HG03520 (cell line): ENCODE data around the gene SMPDL3B.

Experiments
- ATAC-seq: cut with Tn5 transposase; IDR thresholded peaks from one replicate; pipeline ENCODE4 v1.9.1; 2021; ENCODE audit warnings: mild to moderate bottlenecking, moderate library complexity; ENCODE audit not compliant: unreplicated experiment

The SMPDL3B gene, protein sequence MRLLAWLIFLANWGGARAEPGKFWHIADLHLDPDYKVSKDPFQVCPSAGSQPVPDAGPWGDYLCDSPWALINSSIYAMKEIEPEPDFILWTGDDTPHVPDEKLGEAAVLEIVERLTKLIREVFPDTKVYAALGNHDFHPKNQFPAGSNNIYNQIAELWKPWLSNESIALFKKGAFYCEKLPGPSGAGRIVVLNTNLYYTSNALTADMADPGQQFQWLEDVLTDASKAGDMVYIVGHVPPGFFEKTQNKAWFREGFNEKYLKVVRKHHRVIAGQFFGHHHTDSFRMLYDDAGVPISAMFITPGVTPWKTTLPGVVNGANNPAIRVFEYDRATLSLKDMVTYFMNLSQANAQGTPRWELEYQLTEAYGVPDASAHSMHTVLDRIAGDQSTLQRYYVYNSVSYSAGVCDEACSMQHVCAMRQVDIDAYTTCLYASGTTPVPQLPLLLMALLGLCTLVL

DNA sequence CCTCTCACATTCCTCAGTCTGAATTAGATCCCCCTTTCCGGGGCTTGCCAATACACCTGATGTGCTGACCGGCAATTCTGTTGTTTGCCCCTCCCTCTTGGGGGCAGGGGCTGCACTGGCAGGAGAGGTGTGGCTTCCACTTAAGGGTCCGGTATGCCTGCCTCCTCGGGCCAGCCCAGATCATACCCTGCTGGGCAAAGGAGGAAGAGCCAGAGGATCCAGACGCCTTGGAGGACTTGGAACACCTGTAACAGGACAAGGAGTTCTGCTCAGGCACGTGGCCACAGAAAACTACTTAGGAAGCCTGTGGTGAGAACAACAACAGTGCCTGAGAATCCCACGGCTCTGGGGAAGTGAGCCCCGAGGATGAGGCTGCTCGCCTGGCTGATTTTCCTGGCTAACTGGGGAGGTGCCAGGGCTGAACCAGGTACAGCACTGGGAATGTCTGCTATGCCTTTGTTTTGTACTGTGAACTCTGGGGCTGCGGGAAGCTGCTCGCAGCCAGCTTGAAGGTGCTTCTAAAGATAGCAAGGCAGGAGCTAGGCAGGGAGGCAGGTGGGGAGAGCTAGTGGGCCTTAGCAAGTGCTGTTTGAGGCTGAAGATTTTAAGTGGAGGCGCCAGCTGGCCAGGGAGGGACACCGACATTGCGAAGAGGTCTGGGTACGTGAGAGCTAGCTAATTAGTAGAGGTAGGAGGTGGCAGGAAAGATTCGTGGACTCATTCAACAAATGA lies at the start of gene SMPDL3B:
Gene SMPDL3B (plus strand): TSS at position 183 of the 732 bp plus-strand sequence. CDS start 184 bp downstream, at position 367.
- no peak for ATAC-seq

DNA sequence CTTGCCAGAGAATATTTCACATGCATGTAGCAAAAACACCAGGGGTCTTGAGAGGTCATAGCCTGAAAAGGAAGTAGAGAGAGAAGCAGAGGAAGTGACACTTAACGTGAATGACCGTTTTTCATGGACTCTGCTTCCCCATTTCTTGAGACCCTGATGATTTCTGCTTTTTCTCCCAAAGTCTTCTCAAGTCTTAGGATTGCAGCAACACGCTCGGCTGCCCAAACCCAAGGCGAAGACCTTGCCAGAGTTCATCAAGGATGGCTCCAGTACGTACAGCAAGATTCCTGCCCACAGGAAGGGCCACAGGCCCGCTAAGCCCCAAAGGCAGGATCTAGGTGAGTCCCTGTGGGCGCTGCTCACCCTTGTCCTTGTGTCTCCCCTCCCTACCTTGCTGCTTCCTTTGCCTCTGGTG lies 49.7 kb upstream of the SMPDL3B start:
- ATAC-seq = no peak

DNA sequence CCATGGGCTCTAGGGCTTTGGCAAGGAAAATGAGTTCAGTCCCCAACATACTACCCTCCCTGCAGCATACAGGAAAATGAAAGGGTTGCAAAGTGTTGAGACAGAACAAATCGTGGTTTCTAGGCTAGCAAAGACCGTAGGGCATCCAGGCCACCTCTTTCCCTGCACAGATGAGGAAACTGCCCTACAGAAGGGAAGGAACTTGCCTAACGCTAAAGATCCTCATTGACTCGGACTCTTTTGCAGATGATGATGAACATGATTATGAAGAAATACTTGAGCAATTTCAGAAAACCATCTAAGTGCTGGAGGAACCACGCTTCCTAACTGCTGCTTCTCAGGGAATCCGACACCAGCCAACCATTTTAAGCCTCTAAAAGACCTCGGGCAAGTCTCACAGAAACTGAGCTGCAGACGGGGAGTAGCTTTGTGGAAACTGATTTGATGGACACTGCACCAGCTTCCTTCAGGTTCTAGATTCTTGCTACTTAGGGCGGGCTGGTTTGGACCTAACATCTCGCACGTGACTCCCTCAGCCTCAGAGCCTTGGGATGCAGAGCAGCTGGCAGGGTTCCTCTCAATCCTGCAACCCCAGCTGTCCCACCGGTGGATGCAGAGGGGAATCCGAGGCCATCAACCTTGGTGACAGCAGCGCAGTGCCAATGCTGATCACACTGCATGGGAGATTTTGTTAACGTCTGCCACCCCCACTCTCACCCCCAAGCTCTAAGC lies 49.0 kb upstream of the SMPDL3B start:
- no peak for ATAC-seq

DNA sequence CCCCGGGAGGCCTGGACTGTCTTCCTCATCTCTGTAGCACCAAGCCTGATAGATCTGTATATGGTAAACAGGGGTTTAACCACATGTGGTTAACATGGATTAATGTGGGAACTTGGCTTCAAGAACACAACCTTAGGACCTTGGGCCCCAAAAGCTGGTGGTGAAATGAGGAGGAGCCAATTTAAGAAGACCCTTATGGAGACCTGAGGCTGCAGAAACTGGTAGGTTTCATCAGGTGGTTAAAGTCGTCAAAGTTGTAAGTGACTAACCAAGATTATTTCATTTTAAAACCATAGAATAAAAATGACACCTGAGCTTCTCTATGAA lies 48.5 kb upstream of the SMPDL3B start:
- ATAC-seq = no peak

DNA sequence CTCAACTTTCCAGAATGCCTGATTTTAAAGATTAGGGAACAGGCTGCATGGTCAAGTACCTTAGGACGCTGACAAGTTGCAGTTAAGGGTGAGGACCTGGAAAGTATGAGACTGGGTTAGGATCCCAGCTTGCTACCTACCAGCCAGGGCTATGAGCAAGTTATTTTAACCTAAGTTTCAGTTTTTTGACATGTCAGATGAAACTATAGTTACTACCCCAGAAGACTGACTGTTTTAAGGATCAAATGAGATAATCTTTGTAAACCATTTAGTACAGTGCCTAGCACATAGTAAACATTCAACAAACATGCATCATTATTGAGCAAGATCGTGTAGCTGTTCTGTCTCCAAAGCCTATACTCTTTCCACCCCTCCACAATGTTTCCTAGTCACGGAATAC lies 48.1 kb upstream of the SMPDL3B start:
- ATAC-seq = no peak

DNA sequence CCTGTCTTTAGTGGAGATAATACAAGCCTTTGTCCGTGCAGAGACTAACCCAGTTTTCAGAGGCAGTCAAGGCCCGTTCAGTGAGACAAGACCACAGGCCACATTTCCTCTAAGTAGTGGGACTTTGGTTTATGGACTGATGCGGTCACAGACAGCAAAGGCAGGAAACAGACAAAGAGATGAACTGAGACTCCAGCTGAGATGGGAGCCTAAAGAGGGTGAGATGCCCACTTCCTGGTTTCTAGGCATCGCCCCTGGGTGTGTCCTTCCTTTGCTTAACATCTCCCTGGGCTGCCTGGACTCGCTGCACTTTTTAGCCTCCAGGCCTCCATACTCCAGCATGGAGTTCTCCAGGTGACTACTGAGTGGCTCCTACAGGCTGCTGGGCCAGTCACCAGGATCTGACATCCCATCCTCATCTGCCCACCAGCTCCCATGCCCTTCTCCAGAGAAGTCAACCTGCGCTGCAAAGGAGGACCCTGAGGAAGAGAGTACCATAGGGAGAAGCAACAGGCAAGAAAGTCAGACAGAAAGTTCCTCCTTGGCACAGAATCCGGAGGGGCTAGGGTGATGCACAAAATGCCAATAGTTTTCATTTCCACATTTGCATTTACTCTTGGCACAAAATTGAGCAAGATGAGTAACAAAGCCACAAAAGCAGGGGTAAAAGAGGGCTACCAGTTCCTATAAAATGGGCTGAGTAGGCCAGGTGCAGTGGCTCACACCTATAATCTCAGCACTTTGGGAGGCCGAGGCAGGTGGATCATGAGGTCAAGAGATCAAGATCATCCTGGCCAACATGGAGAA lies 47.4 kb upstream of the SMPDL3B start:
- no peak for ATAC-seq

DNA sequence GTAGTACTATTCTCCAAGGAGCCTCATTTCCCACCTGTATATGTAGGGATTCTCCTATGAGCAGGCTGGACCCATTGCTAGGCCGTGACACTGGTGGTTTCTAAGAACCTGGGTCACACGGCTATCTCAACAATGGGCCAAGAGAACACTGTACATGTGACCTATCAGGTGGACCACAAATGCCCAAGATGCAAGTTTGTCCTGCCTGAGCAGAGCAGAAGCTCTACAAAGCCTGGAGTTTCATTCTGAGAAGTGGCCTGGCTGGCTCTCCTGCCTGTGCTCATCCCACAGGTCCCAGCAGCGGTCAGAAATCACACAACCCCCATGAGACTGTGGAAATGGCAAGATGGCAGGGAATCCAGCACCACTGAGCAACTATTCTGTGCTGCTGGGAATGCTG lies 45.3 kb upstream of the SMPDL3B start:
- ATAC-seq = no peak

DNA sequence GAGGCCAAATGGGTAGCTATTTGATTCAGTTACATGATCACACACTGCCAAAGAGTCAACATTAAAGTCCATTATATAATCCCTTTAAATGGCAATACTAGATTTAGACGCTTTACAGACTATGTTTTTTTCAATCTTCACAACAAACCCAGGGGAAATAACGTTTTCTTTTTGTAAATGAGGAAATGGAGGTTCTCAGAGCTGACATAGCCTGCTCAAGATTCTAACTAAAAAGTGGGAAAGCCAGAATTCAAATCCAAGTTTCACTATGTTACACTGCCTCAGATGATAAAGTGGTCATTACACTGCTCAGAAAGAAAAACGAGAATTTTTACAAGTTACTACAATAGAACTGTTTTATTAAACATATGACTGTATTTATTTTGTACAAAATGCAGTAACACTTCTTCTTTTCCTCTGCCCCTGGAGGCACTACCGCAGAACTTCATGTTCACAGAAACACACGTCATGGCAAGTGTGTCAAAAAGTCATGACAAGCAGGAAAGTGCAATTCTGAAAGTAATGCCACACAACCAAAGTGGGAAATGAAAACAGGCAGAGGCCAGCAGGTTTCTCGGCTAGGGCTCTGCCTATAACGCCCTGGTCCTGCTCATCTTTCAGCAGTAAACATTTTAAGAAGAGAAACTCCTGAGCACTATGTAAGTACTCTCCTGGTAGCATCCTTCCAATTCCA lies 43.5 kb upstream of the SMPDL3B start:
- ATAC-seq = no peak

DNA sequence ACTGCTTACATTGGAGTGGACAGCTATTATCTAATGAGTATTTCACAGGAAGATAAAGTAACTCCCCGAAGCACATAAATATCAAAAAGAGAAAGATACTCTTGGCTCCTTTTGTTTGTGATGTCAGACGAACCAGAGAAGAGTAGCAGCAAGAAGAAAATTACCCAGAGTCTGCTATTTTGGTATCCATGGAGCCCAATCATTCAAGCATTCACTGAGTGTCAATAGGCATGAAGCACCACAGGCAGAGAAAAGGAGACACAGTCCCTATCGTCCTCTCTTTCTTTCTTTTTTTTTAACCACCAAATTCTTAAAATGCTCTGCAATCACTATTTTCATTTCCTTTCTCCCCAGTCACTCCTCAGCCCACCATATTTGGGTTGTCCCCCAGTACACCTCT lies 40.3 kb upstream of the SMPDL3B start:
- no peak for ATAC-seq

DNA sequence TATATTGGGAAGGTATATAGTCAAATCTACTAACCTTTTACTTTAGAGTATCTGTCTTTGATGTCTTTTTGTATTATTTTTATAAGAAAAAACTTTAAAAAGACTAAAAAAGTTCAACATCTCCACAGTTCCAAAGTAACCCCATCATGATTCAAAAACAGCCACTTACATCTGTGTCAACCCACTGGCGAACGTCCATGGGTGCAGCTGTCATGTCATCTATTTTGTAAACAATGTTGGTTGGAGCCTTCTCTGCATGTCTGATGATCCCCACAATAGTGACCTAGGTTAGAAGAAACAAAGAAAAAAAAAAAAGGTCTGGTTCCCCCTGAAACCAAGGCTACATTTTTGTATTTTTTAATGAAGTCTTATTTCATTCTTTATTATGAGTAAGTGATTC lies 28.0 kb upstream of the SMPDL3B start:
- ATAC-seq = no peak

DNA sequence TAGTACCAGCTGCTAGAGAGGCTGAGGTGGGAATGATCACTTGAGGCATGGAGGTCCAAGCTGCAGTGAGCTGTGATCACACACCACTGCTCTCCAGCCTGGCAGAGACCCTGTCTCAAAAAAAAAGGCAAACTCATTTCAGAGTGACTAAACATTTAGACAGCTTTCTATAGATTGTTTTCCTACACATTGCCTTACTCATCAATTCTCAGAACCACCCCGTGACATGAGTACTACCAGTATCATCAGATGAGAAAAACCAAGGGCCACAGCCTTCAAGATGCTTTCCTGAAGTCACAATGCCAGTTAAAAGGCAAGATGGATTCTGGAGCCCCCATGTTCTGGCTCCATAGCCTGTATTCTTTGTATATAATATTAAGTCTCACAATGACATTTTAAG lies 22.4 kb upstream of the SMPDL3B start:
- no peak for ATAC-seq

DNA sequence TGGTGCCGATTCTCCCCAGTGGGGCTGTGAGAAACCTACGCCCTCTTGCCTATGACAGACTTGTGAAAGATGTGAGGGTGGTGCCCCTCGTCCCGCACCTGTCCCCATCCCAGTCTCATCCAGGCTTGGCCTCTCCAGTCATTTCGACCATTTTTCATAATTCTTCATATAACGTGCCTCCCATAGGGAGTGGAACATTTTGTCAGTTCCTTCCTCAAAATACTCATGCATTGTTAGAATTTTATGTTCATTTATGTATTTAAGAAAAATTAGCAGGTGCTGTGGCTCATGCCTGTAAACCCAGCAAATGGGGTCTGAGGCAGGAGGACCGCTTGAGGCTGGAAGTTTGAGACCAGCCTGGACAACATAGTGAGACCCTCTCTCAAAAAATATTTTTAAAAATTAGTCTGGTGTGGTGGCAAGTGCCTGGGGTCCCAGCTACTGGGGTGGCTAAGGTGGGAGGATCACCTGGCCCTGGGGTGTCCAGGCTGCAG lies 19.7 kb upstream of the SMPDL3B start:
- ATAC-seq = no peak

DNA sequence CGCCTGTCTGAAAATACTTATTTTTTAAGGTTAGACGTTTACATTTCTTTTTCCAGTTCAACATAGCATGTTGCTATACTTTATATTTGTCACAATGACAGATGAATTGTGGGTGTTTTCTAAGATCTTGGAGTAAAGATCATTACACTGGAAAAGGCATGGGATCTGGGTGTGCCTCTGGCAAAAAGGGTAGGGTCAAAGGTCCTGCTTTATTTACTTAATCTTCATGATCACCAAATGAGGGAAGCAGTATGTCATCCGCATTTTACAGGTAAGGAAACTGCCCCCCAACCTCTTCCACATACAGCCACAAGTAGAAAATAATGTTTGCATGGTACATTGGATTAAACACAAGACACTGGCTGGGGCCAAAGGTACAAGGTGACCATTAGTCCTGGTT lies 12.5 kb upstream of the SMPDL3B start:
- ATAC-seq = no peak

DNA sequence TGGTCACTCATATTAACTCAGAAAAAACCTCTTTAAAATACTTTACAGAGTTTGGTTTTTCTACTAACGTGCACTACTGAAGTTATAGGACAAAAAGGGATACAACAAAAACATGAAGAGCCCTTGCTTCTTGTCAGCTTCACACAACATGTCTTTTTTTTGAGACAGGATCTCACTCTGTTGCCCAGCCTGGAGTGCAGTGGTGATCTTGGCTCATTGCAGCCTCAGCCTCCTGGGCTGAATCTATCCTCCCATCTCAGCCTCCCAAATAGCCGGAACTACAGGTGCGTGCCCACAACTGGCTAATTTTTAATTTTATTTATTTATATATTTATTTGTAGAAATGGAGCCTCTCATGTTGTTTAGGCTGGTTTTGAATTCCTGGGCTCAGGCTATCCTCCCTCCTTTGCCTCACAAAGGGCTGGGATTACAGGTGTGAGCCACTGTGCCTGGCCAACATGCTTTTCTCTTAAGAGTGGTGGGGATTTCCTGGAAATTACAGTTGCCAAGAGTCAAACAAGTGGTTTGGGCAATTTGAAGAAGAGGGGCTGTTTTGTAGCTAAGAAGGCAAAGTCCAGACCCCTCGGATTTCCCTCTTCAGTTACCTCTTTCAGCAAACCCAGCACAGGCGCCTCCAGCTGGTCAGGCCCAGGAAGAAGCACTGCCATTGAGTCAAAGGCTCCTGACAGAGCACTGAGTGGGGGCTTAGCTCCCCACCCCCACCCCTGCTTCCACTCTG lies 6.4 kb upstream of the SMPDL3B start:
- no peak for ATAC-seq

DNA sequence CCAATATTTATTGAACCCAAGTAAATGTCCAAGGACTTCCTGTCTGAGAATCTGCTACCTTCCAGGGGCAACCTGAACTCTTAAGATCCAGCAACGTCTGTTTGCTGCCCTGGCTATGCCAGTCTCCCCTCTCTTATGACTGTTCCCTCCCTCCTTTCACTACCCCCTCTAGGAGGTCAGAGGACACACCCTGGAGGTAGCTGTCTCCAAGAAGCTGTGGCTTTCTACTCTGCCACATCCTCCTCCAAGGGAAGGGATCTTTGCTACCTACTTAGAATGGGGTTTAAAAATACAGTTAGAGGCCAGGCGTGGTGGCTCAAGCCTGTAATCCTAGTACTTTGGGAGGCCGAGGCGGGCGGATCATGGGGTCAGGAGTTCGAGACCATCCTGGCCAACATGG lies 3.6 kb upstream of the SMPDL3B start:
- ATAC-seq = no peak

DNA sequence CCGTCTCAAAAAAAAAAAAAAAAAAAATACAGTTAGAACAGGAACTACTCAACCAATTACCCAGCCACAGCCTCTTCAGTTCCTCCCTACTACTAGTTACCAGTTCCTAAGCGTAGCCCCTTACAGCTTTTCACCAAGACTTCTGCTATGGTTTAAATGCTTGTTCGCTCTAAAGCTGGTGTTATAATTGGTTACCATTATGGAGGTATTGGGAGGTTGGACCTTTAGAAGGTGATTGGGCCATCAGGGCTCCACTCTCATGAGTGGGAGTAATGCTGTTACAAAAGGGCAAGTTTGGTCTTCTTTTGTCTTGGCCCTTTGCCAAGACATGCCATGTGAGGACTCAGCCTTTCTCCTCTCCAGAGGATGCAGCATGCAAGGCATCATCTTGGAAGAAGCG lies 3.0 kb upstream of the SMPDL3B start:
- ATAC-seq = no peak

DNA sequence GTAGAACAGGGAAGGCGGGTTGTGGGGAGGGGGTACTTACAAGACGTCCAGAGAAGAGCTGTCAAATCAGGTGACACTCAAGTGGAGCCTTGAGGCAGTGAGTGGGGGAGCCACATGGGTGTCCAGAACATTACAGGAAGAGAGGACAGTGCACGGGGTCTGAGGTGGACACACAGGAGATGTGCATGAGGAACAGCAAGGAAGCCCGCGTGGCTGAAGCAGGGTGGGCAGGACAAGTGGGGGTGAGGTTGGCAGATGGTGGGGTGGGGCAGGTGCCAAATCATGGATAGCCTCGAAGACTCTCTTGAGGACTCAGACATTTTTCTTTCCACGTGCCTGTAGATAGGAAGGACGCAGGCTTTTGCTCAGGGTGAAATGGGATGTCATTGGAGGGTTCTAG lies 921 bp downstream of the SMPDL3B start:
- no peak for ATAC-seq

DNA sequence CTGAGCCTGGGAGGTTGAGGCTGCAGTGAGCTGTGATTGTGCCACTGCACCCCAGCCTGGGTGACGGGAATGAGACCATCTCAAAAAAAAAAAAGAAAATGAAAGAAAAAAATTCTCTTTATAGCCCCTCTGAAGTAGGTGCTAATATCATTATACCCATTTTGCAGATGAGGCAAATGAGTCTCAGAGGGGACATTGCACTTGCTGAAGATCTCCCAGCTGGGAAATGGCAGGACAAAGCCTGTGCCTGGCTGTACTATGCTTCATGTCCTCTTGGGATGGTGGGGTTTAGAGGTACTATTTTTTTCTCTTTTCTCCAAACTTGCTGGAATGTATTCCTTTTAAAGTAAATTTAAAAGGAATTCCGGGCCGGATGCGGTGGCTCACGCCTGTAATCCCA lies 1.6 kb downstream of the SMPDL3B start:
- ATAC-seq = no peak

DNA sequence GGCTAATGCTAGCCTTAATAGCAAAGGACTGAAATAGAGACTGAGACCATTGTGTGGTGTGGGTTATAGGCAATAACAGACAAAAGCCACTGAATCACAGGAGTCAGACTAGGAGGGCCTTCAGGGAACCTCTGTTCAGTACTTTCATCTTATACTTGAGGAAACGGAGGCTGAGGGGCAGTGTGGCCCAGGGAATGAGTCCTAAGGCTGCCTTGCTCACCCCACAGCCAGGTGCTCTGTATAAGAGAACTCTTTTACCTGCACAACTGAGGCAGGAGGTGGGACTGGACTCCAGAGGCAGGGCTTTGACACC lies 2.7 kb downstream of the SMPDL3B start:
- no peak for ATAC-seq

DNA sequence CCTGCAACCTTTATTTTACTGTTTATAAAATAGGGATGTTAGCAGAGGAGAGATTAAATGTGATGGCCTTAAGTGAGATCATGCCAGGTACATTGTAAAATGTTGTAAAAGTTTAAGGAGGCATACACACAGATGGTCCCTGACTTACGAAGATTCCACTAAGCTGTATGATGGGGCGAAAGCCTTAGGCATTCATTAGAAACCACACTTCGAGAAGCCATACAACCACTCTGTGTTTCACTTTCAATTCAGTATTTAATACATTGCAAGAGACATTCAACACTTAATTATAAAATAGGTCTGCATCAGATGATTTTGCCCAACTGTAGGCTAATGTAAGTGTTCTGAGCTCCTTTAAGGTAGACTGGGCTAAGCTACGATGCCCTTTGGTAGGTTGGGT lies 3.7 kb downstream of the SMPDL3B start:
- no peak for ATAC-seq
